Neural cell (in vitro differentiated cells): ENCODE results near the gene LBH. TPM values are rescaled to one million over a fixed set of nuclear protein-coding genes. Genes with fewer than 3 reads are reported as not detected.

Experiments used
- H2AFZ ChIP-seq: fragments of 200-600, 300-800 bp; sonication (generic), shearing (Covaris generic); 2 replicates; pipeline ENCODE4 v1.6.0; 2014; ENCODE audit warnings: low read depth, mild to moderate bottlenecking, antibody characterized with exemption, low read length, moderate library complexity
- H3F3A ChIP-seq: fragments of 200-600 bp; shearing (Covaris generic); 2 replicates; pipeline ENCODE4 v1.6.1; 2016; ENCODE audit warnings: mild to moderate bottlenecking, moderate library complexity, mixed read lengths, antibody characterized with exemption, low read length; ENCODE audit not compliant: insufficient read depth, poor library complexity, severe bottlenecking
- H3K27ac ChIP-seq: fragments of 200-600, 300-800 bp; sonication (generic), shearing (Covaris generic); 2 replicates; pipeline ENCODE4 v1.5.1; 2014; ENCODE audit warnings: mild to moderate bottlenecking, low read length, moderate library complexity
- H3K27me3 ChIP-seq: fragments of 300-800, 200-600 bp; sonication (generic), shearing (Covaris generic); 2 replicates; pipeline ENCODE4 v1.6.0; 2014; ENCODE audit warnings: mild to moderate bottlenecking, low read depth, low read length, moderate library complexity; ENCODE audit not compliant: insufficient read depth
- H3K36me3 ChIP-seq: fragments of 300-800, 200-600 bp; sonication (generic), shearing (Covaris generic); 2 replicates; pipeline ENCODE4 v1.5.1; 2014; ENCODE audit warnings: mild to moderate bottlenecking, antibody characterized with exemption, low read length, moderate library complexity; ENCODE audit not compliant: insufficient read depth
- H3K4me2 ChIP-seq: fragments of 300-800, 200-600 bp; sonication (generic), shearing (Covaris generic); 2 replicates; pipeline ENCODE4 v1.6.0; 2014; ENCODE audit warnings: mild to moderate bottlenecking, low read length
- H3K4me3 ChIP-seq: fragments of 300-800, 200-600 bp; sonication (generic), shearing (Covaris generic); 2 replicates; pipeline ENCODE4 v1.5.1; 2014; ENCODE audit warnings: mild to moderate bottlenecking, low read length, moderate library complexity
- H3K79me2 ChIP-seq: fragments of 200-600 bp; shearing (Covaris generic); replicated peaks from 2 replicates; pipeline ENCODE4 v1.6.0; 2014; ENCODE audit warnings: mild to moderate bottlenecking, low read length, moderate library complexity; ENCODE audit not compliant: insufficient read depth
- H3K9ac ChIP-seq: fragments of 300-800, 200-600 bp; sonication (generic), shearing (Covaris generic); 2 replicates; pipeline ENCODE4 v1.6.1; 2016; ENCODE audit warnings: mild to moderate bottlenecking, low read length, mixed read lengths
- H3K9me2 ChIP-seq: fragments of 200-600 bp; shearing (Covaris generic); 2 replicates; pipeline ENCODE4 v1.6.1; 2016; ENCODE audit warnings: mild to moderate bottlenecking, low read length, mixed read lengths; ENCODE audit not compliant: insufficient read depth
- H3K9me3 ChIP-seq: fragments of 200-600, 300-800 bp; sonication (generic), shearing (Covaris generic); 2 replicates; pipeline ENCODE4 v1.6.1; 2016; ENCODE audit warnings: mild to moderate bottlenecking, mixed run types, low read length, moderate library complexity, mixed read lengths
- H4K20me1 ChIP-seq: fragments of 200-600 bp; shearing (Covaris generic); 2 replicates; pipeline ENCODE4 v1.6.1; 2016; ENCODE audit warnings: mild to moderate bottlenecking, mixed run types; ENCODE audit not compliant: insufficient read depth
- EP300 ChIP-seq: fragments of 450-650 bp; conservative IDR thresholded peaks from 2 replicates; pipeline ENCODE4 v1.6.1; 2014; ENCODE audit warnings: antibody characterized with exemption, mild to moderate bottlenecking, moderate library complexity; ENCODE audit not compliant: poor library complexity, severe bottlenecking
- EZH2 ChIP-seq: fragments of 200-600, 300-800 bp; shearing (Covaris generic), sonication (generic); IDR thresholded peaks from 2 replicates; pipeline ENCODE4 v1.6.1; 2014; ENCODE audit warnings: antibody characterized with exemption, low read length, borderline replicate concordance, mild to moderate bottlenecking; ENCODE audit not compliant: insufficient read depth, poor library complexity, severe bottlenecking
- MXI1 ChIP-seq: fragments of 450-650 bp; conservative IDR thresholded peaks from 2 replicates; pipeline ENCODE4 v1.6.1; 2014; ENCODE audit warnings: antibody characterized with exemption, mild to moderate bottlenecking; ENCODE audit not compliant: poor library complexity, severe bottlenecking
- POLR2AphosphoS5 ChIP-seq: IDR thresholded peaks from 2 replicates; pipeline ENCODE4 v1.6.1; 2012
- RAD21 ChIP-seq: fragments of 450-650 bp; conservative IDR thresholded peaks from 2 replicates; pipeline ENCODE4 v1.6.1; 2014; ENCODE audit warnings: antibody characterized with exemption, mild to moderate bottlenecking, moderate library complexity
- SMC3 ChIP-seq: fragments of 450-650 bp; conservative IDR thresholded peaks from 2 replicates; pipeline ENCODE4 v1.6.1; 2014; ENCODE audit warnings: antibody characterized with exemption, mild to moderate bottlenecking, moderate library complexity; ENCODE audit not compliant: poor library complexity
- TAF1 ChIP-seq: IDR thresholded peaks from 2 replicates; pipeline ENCODE4 v1.6.1; 2012; ENCODE audit warnings: low read depth
- polyA plus RNA-seq: library from polyadenylated mRNA; depleted of rRNA; stranded (reverse); fragments of >200 nt; gene quantifications from 2 replicates; pipeline ENCODE4 v1.2.3, GENCODE V29; 2014
- TF ChIP-seq, protein P1 (sequence below): fragments of 450-650 bp; IDR thresholded peaks from 2 replicates; pipeline ENCODE4 v1.5.1; 2014; ENCODE audit warnings: antibody characterized with exemption, mild to moderate bottlenecking, moderate library complexity; ENCODE audit not compliant: poor library complexity, severe bottlenecking
- TF ChIP-seq, protein P2 (sequence below): IDR thresholded peaks from 2 replicates; pipeline ENCODE4 v1.6.1; 2012; ENCODE audit warnings: borderline replicate concordance

Gene LBH
- polyA plus RNA-seq, 1 donor from 2014 or later = 345 TPM

DNA sequence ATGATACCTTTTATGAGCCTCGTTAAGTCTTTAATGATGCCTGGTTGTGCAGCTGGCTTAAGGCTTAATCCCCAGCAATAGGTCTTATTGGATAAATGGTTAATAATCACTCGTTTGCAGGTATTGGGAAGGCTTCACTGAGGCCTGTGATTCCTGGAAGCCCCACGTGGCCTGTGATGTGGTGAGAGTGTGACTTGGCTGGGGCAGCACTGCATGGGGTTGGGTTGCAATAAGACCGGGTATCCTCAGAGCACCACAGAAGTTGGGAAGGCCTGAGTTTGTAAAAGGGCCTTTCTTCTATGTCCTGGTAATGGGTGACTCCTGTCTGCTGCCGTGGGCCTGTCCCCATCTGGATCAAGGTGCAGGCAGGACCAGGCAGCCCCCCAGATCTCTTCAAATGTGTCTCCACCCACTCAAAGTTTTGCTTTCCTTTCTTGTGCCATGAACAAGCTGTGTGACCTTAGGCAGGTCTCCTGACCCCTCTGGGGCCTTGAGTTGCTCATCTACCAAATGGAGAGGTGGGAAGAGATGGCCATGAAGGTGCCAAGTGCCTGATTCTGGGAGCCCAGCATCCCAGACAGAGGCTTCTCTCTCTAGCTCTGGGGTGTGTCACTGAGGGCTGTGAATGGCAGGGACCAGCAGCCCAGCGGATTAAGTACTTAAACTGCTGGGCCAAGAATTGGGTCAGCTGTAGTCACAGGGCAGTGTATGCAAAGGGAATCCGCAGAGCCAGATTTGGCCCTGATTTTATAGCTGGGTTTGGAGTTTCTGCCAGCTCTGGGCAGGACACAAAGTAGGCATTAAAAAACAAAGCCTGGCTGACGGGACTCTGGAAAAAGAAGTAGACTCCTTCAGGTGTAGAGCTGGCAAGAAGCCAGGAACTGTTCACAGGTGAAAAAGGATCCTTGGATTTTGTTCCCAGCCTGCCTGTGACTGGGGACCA lies 24.4 kb downstream of the LBH start:
- TF ChIP-seq TAF1 (no peak), RAD21 (no peak), SMC3 (no peak), EP300 (no peak), MXI1 (no peak), EZH2 (no peak), POLR2AphosphoS5 (no peak)
- TF ChIP-seq, protein P1, sequence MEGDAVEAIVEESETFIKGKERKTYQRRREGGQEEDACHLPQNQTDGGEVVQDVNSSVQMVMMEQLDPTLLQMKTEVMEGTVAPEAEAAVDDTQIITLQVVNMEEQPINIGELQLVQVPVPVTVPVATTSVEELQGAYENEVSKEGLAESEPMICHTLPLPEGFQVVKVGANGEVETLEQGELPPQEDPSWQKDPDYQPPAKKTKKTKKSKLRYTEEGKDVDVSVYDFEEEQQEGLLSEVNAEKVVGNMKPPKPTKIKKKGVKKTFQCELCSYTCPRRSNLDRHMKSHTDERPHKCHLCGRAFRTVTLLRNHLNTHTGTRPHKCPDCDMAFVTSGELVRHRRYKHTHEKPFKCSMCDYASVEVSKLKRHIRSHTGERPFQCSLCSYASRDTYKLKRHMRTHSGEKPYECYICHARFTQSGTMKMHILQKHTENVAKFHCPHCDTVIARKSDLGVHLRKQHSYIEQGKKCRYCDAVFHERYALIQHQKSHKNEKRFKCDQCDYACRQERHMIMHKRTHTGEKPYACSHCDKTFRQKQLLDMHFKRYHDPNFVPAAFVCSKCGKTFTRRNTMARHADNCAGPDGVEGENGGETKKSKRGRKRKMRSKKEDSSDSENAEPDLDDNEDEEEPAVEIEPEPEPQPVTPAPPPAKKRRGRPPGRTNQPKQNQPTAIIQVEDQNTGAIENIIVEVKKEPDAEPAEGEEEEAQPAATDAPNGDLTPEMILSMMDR = no peak
- TF ChIP-seq, protein P2, sequence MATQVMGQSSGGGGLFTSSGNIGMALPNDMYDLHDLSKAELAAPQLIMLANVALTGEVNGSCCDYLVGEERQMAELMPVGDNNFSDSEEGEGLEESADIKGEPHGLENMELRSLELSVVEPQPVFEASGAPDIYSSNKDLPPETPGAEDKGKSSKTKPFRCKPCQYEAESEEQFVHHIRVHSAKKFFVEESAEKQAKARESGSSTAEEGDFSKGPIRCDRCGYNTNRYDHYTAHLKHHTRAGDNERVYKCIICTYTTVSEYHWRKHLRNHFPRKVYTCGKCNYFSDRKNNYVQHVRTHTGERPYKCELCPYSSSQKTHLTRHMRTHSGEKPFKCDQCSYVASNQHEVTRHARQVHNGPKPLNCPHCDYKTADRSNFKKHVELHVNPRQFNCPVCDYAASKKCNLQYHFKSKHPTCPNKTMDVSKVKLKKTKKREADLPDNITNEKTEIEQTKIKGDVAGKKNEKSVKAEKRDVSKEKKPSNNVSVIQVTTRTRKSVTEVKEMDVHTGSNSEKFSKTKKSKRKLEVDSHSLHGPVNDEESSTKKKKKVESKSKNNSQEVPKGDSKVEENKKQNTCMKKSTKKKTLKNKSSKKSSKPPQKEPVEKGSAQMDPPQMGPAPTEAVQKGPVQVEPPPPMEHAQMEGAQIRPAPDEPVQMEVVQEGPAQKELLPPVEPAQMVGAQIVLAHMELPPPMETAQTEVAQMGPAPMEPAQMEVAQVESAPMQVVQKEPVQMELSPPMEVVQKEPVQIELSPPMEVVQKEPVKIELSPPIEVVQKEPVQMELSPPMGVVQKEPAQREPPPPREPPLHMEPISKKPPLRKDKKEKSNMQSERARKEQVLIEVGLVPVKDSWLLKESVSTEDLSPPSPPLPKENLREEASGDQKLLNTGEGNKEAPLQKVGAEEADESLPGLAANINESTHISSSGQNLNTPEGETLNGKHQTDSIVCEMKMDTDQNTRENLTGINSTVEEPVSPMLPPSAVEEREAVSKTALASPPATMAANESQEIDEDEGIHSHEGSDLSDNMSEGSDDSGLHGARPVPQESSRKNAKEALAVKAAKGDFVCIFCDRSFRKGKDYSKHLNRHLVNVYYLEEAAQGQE = no peak
- Histone ChIP-seq H2AFZ (no peak overlapping the region), H3K9me2 (no peaks in the 10 kb centered on the region), H3K27me3 (no peaks in the 10 kb centered on the region), H3K27ac (no peak overlapping the region), H3K4me2 (no peak overlapping the region), H3K36me3 (peaks cover 4% of the 10 kb centered on the region), H3K9ac (no peak overlapping the region), H3K9me3 (no peaks in the 10 kb centered on the region), H4K20me1 (peaks cover 4% of the 10 kb centered on the region), H3K4me3 (no peak overlapping the region), H3K79me2 (peaks cover 33% of the 10 kb centered on the region), H3F3A (no peaks in the 10 kb centered on the region)

DNA sequence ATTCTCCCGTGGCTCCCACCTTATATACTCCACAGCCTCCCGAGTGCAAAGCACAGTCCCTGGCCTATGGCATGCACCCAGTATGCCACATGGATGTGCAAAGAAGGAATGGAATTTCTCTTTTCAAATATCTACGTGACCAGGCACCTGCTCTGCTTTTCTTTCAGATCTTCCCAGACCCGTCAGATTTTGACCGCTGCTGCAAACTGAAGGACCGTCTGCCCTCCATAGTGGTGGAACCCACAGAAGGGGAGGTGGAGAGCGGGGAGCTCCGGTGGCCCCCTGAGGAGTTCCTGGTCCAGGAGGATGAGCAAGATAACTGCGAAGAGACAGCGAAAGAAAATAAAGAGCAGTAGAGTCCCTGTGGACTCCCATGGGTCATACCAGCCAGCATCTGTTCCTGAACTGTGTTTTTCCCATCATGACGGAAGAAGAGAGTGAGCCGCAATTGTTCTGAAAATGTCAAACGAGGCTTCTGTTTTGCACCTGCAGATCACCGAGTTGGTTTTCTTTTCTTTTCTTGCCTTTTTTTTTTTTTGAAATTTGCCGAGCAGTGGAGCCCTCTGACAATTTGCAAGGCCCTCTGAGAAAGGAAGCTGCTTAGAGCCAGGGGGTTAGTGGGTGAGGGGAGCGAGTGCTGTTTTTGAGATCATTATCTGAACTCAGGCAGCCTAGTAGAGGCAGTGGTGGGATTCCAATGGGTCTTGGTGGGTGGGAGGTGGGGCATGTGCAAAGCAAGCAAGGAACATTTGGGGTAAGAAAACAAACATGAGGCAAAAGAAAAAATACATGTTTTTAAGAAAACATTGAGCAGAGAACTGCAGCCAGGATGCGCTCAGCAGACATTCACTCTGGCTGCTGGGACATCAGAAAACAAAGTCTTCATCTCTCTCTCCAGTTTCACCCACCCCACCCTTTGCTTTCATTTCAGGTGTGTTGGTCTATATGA lies 26.2 kb downstream of the LBH start:
- TF ChIP-seq, protein P1 = no peak
- TF ChIP-seq TAF1 = no peak
- no peak for TF ChIP-seq RAD21
- TF ChIP-seq, protein P2 = no peak
- Histone ChIP-seq H3F3A (no peaks in the 10 kb centered on the region), H3K4me2 (no peak overlapping the region), H3K27me3 (no peaks in the 10 kb centered on the region), H3K9me2 (no peaks in the 10 kb centered on the region), H2AFZ (no peak overlapping the region), H3K36me3 (peaks cover 4% of the 10 kb centered on the region), H3K4me3 (no peak overlapping the region), H3K9me3 (peaks cover 6% of the 10 kb centered on the region), H4K20me1 (peaks cover 4% of the 10 kb centered on the region), H3K79me2 (peaks cover 23% of the 10 kb centered on the region), H3K27ac (no peak overlapping the region), H3K9ac (no peak overlapping the region)
